Astrocyte of the hippocampus (primary cell): ENCODE results near the gene INMT.

Experiments
- DNase-seq: peaks from one replicate; pipeline ENCODE4 v3.0.0; 2011; ENCODE audit warnings: low read depth, low spot score

INMT gene

GRCh38 chr7:30787486-30787885, 35.6 kb downstream of the INMT start:
- DNase-seq = no peak

GRCh38 chr7:30788640-30789333, 36.9 kb downstream of the INMT start:
- DNase-seq = no peak

GRCh38 chr7:30789334-30789711, 37.4 kb downstream of the INMT start:
- peak; percentile 51 for DNase-seq

- no peak for DNase-seq
Observed at GRCh38 chr7:30790356-30790755, 38.4 kb downstream of the INMT start.

- DNase-seq = no peak
Observed at GRCh38 chr7:30791114-30791513, 39.2 kb downstream of the INMT start.

GRCh38 chr7:30795161-30795948, 43.4 kb downstream of the INMT start:
- no peak for DNase-seq

- DNase-seq = peak; percentile 31
Observed at GRCh38 chr7:30796105-30796869, 44.4 kb downstream of the INMT start.

GRCh38 chr7:30797176-30798040, 45.5 kb downstream of the INMT start:
- DNase-seq = no peak

GRCh38 chr7:30799206-30799975, 47.5 kb downstream of the INMT start:
- peak; percentile 64 for DNase-seq

GRCh38 chr7:30799976-30800661, 48.2 kb downstream of the INMT start:
- no peak for DNase-seq

GRCh38 chr7:30800785-30801252, 48.9 kb downstream of the INMT start:
- peak; percentile 87 for DNase-seq

- DNase-seq = no peak
Observed at GRCh38 chr7:30802812-30803211, 50.9 kb downstream of the INMT start.

- peak; percentile 88 for DNase-seq
Observed at GRCh38 chr7:30804078-30804661, 52.2 kb downstream of the INMT start.

GRCh38 chr7:30805081-30805691, 53.3 kb downstream of the INMT start:
- no peak for DNase-seq

GRCh38 chr7:30805931-30806330, 54.0 kb downstream of the INMT start:
- DNase-seq = no peak
